DOHH2 (cell line): Measurements from ENCODE around the gene CLMN.

Source experiments
- EZH2phosphoT487 ChIP-seq: fragments of 200-600 bp; sonication (generic); IDR thresholded peaks from 2 replicates; pipeline ENCODE4 v1.6.1; 2017; ENCODE audit warnings: borderline replicate concordance, mild to moderate bottlenecking, antibody characterized with exemption, low read length, moderate library complexity, mixed read lengths
- TF ChIP-seq, protein P1 (sequence below): fragments of 200-600 bp; sonication (generic); IDR thresholded peaks from one replicate; pipeline ENCODE4 v1.5.1; 2014; ENCODE audit warnings: antibody characterized with exemption, mild to moderate bottlenecking, low read depth, low read length; ENCODE audit not compliant: poor library complexity, severe bottlenecking

DNA sequence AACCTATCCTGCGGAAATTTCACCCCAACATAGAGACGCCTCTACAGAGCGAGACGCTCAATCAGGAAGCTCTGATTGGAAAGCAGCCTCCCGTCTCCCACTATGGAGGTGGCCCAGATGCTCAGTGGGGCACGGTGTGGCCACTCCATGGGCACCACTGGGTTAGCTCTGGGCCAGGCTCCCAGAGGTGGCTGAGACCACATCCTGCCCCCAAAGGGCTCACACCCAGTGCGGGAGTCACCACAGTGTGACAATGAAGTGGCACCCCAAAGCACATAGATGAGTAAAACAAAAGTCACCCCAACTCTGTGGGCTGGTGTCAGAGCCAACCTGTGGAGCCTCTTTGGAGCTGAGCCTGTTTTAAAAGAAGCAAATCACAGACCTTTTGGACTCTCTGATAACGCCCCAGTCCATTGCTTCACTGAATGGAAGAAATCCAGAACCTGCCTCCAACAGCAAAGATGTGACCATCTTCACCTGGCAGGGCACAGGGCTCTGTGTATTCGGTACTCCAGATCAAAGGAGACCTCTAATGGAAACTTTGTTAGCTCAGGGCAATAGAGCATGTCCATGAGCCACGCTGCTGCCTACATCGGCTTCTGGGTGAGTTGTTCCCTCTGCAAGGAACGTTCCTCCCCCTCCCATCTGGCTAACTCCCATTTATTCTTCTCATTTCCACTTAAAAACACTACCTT, 19.6 kb downstream of the CLMN start:
- TF ChIP-seq, protein P1, sequence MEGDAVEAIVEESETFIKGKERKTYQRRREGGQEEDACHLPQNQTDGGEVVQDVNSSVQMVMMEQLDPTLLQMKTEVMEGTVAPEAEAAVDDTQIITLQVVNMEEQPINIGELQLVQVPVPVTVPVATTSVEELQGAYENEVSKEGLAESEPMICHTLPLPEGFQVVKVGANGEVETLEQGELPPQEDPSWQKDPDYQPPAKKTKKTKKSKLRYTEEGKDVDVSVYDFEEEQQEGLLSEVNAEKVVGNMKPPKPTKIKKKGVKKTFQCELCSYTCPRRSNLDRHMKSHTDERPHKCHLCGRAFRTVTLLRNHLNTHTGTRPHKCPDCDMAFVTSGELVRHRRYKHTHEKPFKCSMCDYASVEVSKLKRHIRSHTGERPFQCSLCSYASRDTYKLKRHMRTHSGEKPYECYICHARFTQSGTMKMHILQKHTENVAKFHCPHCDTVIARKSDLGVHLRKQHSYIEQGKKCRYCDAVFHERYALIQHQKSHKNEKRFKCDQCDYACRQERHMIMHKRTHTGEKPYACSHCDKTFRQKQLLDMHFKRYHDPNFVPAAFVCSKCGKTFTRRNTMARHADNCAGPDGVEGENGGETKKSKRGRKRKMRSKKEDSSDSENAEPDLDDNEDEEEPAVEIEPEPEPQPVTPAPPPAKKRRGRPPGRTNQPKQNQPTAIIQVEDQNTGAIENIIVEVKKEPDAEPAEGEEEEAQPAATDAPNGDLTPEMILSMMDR, result no peak
- TF ChIP-seq EZH2phosphoT487, result no peak
